Stimulated activated naive CD8-positive, alpha-beta T cell treated with anti-CD3 and anti-CD28 coated beads, Interleukin-15, Interleukin-2, amounts not matched to agents 100 ng/mL and 50 ng/mL, for 24 hours (primary cell): ENCODE data around the gene PTPRU.

Experiments used
- H3K27ac Mint-ChIP-seq: one replicate; pipeline ENCODE4 v1.8.0; 2021; ENCODE audit warnings: mild to moderate bottlenecking, mixed read lengths
- H3K27me3 Mint-ChIP-seq: one replicate; pipeline ENCODE4 v1.8.0; 2021; ENCODE audit warnings: mixed read lengths
- H3K36me3 Mint-ChIP-seq: one replicate; pipeline ENCODE4 v1.8.0; 2021; ENCODE audit warnings: low read depth, mixed read lengths
- H3K4me1 Mint-ChIP-seq: one replicate; pipeline ENCODE4 v1.8.0; 2021; ENCODE audit warnings: low read depth, mixed read lengths
- H3K4me3 Mint-ChIP-seq: one replicate; pipeline ENCODE4 v1.8.0; 2021; ENCODE audit warnings: mild to moderate bottlenecking, mixed read lengths
- H3K9me3 Mint-ChIP-seq: one replicate; pipeline ENCODE4 v1.8.0; 2021; ENCODE audit warnings: mixed read lengths

Gene PTPRU

GRCh38 chr1:29247044-29247443, 10.7 kb downstream of the PTPRU start:
- Mint-ChIP-seq H3K9me3 (no peaks in the 10 kb centered on the region), H3K4me1 (no peaks in the 10 kb centered on the region), H3K4me3 (no peak overlapping the region), H3K27me3 (peaks cover 7% of the 10 kb centered on the region), H3K36me3 (no peaks in the 10 kb centered on the region), H3K27ac (no peak overlapping the region)

GRCh38 chr1:29247571-29248273, 11.4 kb downstream of the PTPRU start:
- H3K27ac Mint-ChIP-seq: no peak overlapping the region
- H3K9me3 Mint-ChIP-seq: no peaks in the 10 kb centered on the region
- no peaks in the 10 kb centered on the region for H3K36me3 Mint-ChIP-seq
- H3K27me3 Mint-ChIP-seq: peaks cover 7% of the 10 kb centered on the region
- H3K4me1 Mint-ChIP-seq: no peaks in the 10 kb centered on the region
- H3K4me3 Mint-ChIP-seq: no peak overlapping the region

- Mint-ChIP-seq H3K27ac (no peak overlapping the region), H3K4me1 (no peaks in the 10 kb centered on the region), H3K9me3 (no peaks in the 10 kb centered on the region), H3K36me3 (no peaks in the 10 kb centered on the region), H3K27me3 (peaks cover 7% of the 10 kb centered on the region), H3K4me3 (no peak overlapping the region)
These were observed 12.1 kb downstream of the PTPRU start for GRCh38 chr1:29248409-29248808.

- H3K4me3 Mint-ChIP-seq: no peak overlapping the region
- no peaks in the 10 kb centered on the region for H3K36me3 Mint-ChIP-seq
- peaks cover 7% of the 10 kb centered on the region for H3K27me3 Mint-ChIP-seq
- H3K9me3 Mint-ChIP-seq: no peaks in the 10 kb centered on the region
- no peaks in the 10 kb centered on the region for H3K4me1 Mint-ChIP-seq
- no peak overlapping the region for H3K27ac Mint-ChIP-seq
These were observed 12.9 kb downstream of the PTPRU start for GRCh38 chr1:29249170-29249691.

GRCh38 chr1:29249951-29250581, 13.7 kb downstream of the PTPRU start:
- H3K27me3 Mint-ChIP-seq: peaks cover 7% of the 10 kb centered on the region
- no peak overlapping the region for H3K27ac Mint-ChIP-seq
- no peaks in the 10 kb centered on the region for H3K4me1 Mint-ChIP-seq
- no peak overlapping the region for H3K4me3 Mint-ChIP-seq
- H3K9me3 Mint-ChIP-seq: no peaks in the 10 kb centered on the region
- H3K36me3 Mint-ChIP-seq: no peaks in the 10 kb centered on the region

- Mint-ChIP-seq H3K4me1 (no peaks in the 10 kb centered on the region), H3K4me3 (no peak overlapping the region), H3K9me3 (no peaks in the 10 kb centered on the region), H3K27ac (no peak overlapping the region), H3K36me3 (no peaks in the 10 kb centered on the region), H3K27me3 (peaks cover 7% of the 10 kb centered on the region)
These were observed 15.1 kb downstream of the PTPRU start for GRCh38 chr1:29251164-29252124.

GRCh38 chr1:29253180-29253579, 16.9 kb downstream of the PTPRU start:
- no peak overlapping the region for H3K4me3 Mint-ChIP-seq
- H3K36me3 Mint-ChIP-seq: no peaks in the 10 kb centered on the region
- no peaks in the 10 kb centered on the region for H3K4me1 Mint-ChIP-seq
- peaks cover 15% of the 10 kb centered on the region for H3K27me3 Mint-ChIP-seq
- H3K27ac Mint-ChIP-seq: no peak overlapping the region
- no peaks in the 10 kb centered on the region for H3K9me3 Mint-ChIP-seq

- H3K4me3 Mint-ChIP-seq: no peak overlapping the region
- no peak overlapping the region for H3K27ac Mint-ChIP-seq
- H3K27me3 Mint-ChIP-seq: peaks cover 16% of the 10 kb centered on the region
- no peaks in the 10 kb centered on the region for H3K9me3 Mint-ChIP-seq
- H3K4me1 Mint-ChIP-seq: no peaks in the 10 kb centered on the region
- no peaks in the 10 kb centered on the region for H3K36me3 Mint-ChIP-seq
These were observed 18.0 kb downstream of the PTPRU start for GRCh38 chr1:29254346-29254745.

- H3K4me1 Mint-ChIP-seq: no peaks in the 10 kb centered on the region
- H3K27ac Mint-ChIP-seq: no peak overlapping the region
- H3K27me3 Mint-ChIP-seq: peaks cover 18% of the 10 kb centered on the region
- no peaks in the 10 kb centered on the region for H3K9me3 Mint-ChIP-seq
- no peak overlapping the region for H3K4me3 Mint-ChIP-seq
- no peaks in the 10 kb centered on the region for H3K36me3 Mint-ChIP-seq
These were observed 18.9 kb downstream of the PTPRU start for GRCh38 chr1:29255134-29255666.

- no peak overlapping the region for H3K27ac Mint-ChIP-seq
- H3K27me3 Mint-ChIP-seq: peaks cover 30% of the 10 kb centered on the region
- no peaks in the 10 kb centered on the region for H3K36me3 Mint-ChIP-seq
- H3K4me1 Mint-ChIP-seq: no peaks in the 10 kb centered on the region
- no peaks in the 10 kb centered on the region for H3K9me3 Mint-ChIP-seq
- H3K4me3 Mint-ChIP-seq: no peak overlapping the region
These were observed 20.1 kb downstream of the PTPRU start for GRCh38 chr1:29256394-29256793.

GRCh38 chr1:29256979-29257804, 20.9 kb downstream of the PTPRU start:
- Mint-ChIP-seq H3K4me1 (no peaks in the 10 kb centered on the region), H3K27me3 (peaks cover 38% of the 10 kb centered on the region), H3K4me3 (no peak overlapping the region), H3K9me3 (no peaks in the 10 kb centered on the region), H3K36me3 (no peaks in the 10 kb centered on the region), H3K27ac (no peak overlapping the region)

GRCh38 chr1:29258189-29258975, 22.1 kb downstream of the PTPRU start:
- Mint-ChIP-seq H3K4me3 (peak overlapping the region; percentile 10), H3K36me3 (no peaks in the 10 kb centered on the region), H3K27me3 (peaks cover 45% of the 10 kb centered on the region), H3K4me1 (no peaks in the 10 kb centered on the region), H3K27ac (no peak overlapping the region), H3K9me3 (no peaks in the 10 kb centered on the region)

GRCh38 chr1:29258976-29259801, 22.9 kb downstream of the PTPRU start:
- Mint-ChIP-seq H3K27me3 (peaks cover 48% of the 10 kb centered on the region), H3K36me3 (no peaks in the 10 kb centered on the region), H3K4me3 (peak overlapping the region; percentile 68), H3K27ac (no peak overlapping the region), H3K4me1 (no peaks in the 10 kb centered on the region), H3K9me3 (no peaks in the 10 kb centered on the region)
